ENCODE results near the gene FAM200C.
A peak's percentile ranks its signal among the peaks of the same experiment; 100 is the strongest.

Gene FAM200C

DNA sequence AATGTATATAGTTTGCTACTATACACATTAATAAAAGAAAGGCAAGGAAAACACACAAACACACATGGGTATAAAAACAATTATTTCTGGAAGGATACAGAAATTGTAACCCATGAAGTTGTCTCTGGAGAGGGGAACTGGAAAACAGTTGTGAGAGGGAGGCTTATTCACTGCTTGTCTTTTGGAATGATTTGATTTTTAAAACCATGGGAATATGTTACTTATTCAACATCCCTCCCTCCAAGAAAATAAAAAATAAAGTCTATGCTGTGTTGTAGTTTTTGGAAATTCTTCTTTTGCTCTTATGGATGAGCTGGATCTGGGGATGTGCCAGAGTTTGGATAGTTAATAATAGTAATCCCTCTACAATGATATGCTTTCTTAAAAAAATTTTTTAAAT is 23.4 kb downstream of the FAM200C start:
- TF ChIP-seq, protein P1, sequence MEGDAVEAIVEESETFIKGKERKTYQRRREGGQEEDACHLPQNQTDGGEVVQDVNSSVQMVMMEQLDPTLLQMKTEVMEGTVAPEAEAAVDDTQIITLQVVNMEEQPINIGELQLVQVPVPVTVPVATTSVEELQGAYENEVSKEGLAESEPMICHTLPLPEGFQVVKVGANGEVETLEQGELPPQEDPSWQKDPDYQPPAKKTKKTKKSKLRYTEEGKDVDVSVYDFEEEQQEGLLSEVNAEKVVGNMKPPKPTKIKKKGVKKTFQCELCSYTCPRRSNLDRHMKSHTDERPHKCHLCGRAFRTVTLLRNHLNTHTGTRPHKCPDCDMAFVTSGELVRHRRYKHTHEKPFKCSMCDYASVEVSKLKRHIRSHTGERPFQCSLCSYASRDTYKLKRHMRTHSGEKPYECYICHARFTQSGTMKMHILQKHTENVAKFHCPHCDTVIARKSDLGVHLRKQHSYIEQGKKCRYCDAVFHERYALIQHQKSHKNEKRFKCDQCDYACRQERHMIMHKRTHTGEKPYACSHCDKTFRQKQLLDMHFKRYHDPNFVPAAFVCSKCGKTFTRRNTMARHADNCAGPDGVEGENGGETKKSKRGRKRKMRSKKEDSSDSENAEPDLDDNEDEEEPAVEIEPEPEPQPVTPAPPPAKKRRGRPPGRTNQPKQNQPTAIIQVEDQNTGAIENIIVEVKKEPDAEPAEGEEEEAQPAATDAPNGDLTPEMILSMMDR (conservative IDR thresholded peaks at IDR 0.05; ENCODE audit: low read depth): no peak
- DNase-seq (ENCODE audit: low spot score): no peak
- no peak overlapping the region for H3K27ac ChIP-seq
- POLR2A ChIA-PET (ENCODE audit: low non-redundant PET): no interaction called here
- CTCF ChIA-PET: interaction anchor here (0.7 kb wide), 1 partner anchor 1271 kb away, joined by 3 read pairs; no protein-coding TSS in a partner anchor

DNA sequence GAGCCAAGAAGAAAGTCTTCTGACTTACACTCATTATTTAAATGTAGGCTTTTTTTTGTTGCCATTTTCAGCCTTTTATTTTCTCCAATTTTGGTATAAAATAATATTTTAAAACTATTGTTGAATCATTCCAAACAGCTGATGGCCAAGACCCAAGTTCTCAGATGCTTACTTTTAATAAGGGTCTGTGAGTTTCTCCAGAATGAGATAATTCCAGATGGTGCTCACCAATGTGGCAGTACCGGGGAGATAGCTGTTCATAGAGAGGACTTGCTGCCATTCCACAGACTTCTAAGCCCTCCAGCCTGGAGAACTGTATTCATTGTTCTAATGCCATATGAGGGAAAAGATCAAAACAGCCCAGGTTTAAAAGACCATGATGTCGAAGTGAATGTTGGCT is 24.2 kb downstream of the FAM200C start:
- CTCF ChIA-PET: interaction anchor here (0.7 kb wide), 1 partner anchor 1272 kb away, joined by 3 read pairs; no protein-coding TSS in a partner anchor
- TF ChIP-seq, protein P1 (conservative IDR thresholded peaks at IDR 0.05; ENCODE audit: low read depth): no peak
- POLR2A ChIA-PET (ENCODE audit: low non-redundant PET): no interaction called here
- DNase-seq (ENCODE audit: low spot score): no peak
- H3K27ac ChIP-seq: no peak overlapping the region

DNA sequence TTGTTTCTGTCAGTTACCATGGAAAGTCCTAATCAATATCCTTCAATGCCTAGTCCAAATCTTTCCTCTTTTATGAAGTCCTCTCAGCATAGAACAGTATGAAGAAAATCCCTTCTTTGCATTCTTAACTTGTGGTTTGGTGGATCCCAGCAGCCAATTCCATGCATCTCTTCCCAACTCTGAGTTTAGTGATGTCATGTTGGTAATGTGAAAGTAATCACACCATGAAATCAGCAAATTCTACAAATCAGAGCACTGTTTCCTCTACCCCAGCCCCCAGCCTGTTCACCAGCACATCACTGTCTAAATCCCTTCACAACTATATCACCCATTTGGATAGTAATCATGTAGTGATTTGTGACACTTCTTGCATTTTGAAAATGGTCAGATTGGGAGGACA is 24.7 kb downstream of the FAM200C start:
- no peak overlapping the region for H3K27ac ChIP-seq
- TF ChIP-seq, protein P1 (conservative IDR thresholded peaks at IDR 0.05; ENCODE audit: low read depth): no peak
- ChIA-PET POLR2A (ENCODE audit: low non-redundant PET) (no interaction called here), CTCF (no interaction called here)
- DNase-seq (ENCODE audit: low spot score): no peak

DNA sequence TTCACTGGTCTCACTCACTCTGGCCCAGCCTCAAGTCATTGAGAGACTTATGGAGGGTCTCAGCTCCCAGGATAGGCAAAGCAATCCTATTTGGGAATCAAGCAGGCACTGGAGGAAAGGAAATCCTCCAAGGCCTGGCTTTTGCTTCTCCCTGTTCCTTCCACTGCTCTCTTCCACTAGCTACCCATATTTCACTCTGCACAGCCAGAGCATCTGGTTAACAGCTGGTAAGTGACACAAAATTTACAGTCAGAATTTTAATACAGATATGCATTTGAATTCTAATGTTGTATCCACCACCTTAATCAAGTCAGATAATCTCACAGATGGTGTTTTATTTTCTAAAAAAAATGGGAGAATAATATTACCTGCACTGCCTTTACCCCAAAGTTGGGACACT is 28.6 kb downstream of the FAM200C start:
- TF ChIP-seq, protein P1 (conservative IDR thresholded peaks at IDR 0.05; ENCODE audit: low read depth): no peak
- POLR2A ChIA-PET (ENCODE audit: low non-redundant PET): no interaction called here
- CTCF ChIA-PET: interaction anchor here (1.1 kb wide), 1 partner anchor 8 kb away, joined by 3 read pairs; no protein-coding TSS in a partner anchor
- no peak overlapping the region for H3K27ac ChIP-seq
- DNase-seq (ENCODE audit: low spot score): no peak

DNA sequence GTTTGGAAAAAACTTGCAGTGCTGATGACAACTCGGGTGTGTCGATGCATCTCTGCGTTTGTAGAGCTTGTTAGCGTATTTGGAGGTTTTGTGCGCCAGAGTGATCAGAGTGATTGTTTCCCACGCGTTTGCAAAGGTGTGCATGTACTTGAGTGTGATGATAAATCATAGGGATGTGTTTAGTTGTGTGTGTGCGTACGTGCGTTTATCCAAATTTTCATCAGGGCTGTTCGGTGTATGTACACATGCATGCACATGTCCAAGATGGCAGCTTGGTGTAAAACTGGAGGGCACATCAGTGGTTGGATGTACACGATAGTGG is 29.2 kb downstream of the FAM200C start:
- no peak overlapping the region for H3K27ac ChIP-seq
- CTCF ChIA-PET: interaction anchor here (0.6 to 1.8 kb wide), 5 partner anchors 20 to 348 kb away, joined by 4 to 7 read pairs (median 6); no protein-coding TSS in a partner anchor
- POLR2A ChIA-PET (ENCODE audit: low non-redundant PET): no interaction called here
- no peak for DNase-seq (ENCODE audit: low spot score)
- TF ChIP-seq, protein P1 (conservative IDR thresholded peaks at IDR 0.05; ENCODE audit: low read depth): no peak

DNA sequence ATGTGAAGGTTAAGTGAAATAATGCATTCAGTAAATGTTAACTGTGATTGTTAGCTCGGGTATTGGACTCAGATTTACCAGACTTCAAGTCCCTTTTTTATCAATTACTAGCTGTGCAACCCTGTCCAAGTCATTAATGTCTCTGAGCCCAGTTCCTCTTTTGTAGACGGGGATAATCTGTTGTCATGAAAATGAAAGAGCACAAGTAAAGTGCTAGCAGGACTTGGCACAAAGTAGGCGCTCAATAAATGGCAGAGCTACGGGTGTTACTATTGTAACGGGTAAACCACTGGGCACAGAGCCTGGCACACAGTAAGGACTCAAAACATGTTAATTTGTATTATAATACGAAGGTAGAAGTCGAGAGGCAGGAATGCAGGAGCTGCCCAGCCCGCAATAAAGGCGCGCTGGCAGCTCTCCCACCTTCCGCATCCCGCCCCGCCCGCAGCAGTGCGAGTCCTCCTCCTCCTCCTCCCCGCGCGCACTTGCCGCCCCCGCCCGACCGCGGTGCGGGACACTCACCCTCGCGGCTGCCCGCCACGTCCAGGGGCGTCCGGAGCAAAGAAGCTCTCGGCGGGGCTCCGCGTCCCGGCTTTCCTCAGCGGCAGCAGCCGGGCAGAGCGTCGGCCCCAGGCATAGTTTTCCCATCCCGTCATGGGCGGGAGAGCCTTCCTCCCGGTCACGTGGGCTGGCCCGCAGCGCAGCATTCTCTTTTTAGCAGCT is 29.7 kb downstream of the FAM200C start, which contains the start of gene C1QTNF2:
C1QTNF2 (minus strand) TSS at position 637 of the 723 bp plus-strand sequence. CDS start 15,615 bp downstream, outside the sequence.
- H3K27ac ChIP-seq: no peak within 1 kb of the TSS
- TF ChIP-seq, protein P1 (conservative IDR thresholded peaks at IDR 0.05; ENCODE audit: low read depth): no peak
- ChIA-PET POLR2A (ENCODE audit: low non-redundant PET) (no interaction called here), CTCF (interaction anchor here (0.6 to 1.8 kb wide), 9 partner anchors 9 to 936 kb away, joined by 3 to 7 read pairs (median 5); no protein-coding TSS in a partner anchor)
- peak; percentile 87 for DNase-seq (ENCODE audit: low spot score)
